ENCODE measurements around the gene LZTR1. TPM values are rescaled to one million over a fixed set of nuclear protein-coding genes. Genes with fewer than 3 reads are reported as not detected.

LZTR1 gene
- polyA plus RNA-seq, 4 donors, result 22.7 to 38.0 (median 28.7) TPM

Other genes with a start within 250 kb of the LZTR1 start
- under 1 TPM in 2 of 4 donors, not detected in 2; 0.04 to 0.16 TPM for gene SERPIND1, start 208.2 kb upstream of the LZTR1 start, polyA plus RNA-seq
- gene PI4KA, start 123.5 kb upstream of the LZTR1 start, polyA plus RNA-seq, result 10 to 100 TPM; 40.5 to 82.0 (median 45.8) TPM
- 10 to 100 TPM; 13.8 to 32.2 (median 18.2) TPM for gene SNAP29, start 123.3 kb upstream of the LZTR1 start, polyA plus RNA-seq
- gene CRKL, start 64.9 kb upstream of the LZTR1 start, polyA plus RNA-seq, result 10 to 100 TPM; 18.6 to 57.8 (median 22.0) TPM
- gene AIFM3, start 15.0 kb upstream of the LZTR1 start, polyA plus RNA-seq, result 1 to 10 TPM; 5.1 to 9.4 (median 6.1) TPM
- gene THAP7, start 19.8 kb downstream of the LZTR1 start, polyA plus RNA-seq, result 10 to 100 TPM; 27.0 to 43.2 (median 30.8) TPM
- under 1 TPM in 2 of 4 donors, not detected in 2; 0.62 to 0.84 TPM for gene P2RX6, start 32.9 kb downstream of the LZTR1 start, polyA plus RNA-seq
- 10 to 100 TPM in 1 of 4 donors, 1 to 10 TPM in 1, under 1 TPM in 1, not detected in 1; 0.27 to 40.2 (median 2.3) TPM for gene SLC7A4, start 50.3 kb downstream of the LZTR1 start, polyA plus RNA-seq
- gene LRRC74B, start 63.6 kb downstream of the LZTR1 start, polyA plus RNA-seq, result under 1 TPM in 2 of 4 donors, not detected in 2; 0.16 to 0.27 TPM